Measurements from ENCODE around the gene XRRA1.

Gene XRRA1

DNA sequence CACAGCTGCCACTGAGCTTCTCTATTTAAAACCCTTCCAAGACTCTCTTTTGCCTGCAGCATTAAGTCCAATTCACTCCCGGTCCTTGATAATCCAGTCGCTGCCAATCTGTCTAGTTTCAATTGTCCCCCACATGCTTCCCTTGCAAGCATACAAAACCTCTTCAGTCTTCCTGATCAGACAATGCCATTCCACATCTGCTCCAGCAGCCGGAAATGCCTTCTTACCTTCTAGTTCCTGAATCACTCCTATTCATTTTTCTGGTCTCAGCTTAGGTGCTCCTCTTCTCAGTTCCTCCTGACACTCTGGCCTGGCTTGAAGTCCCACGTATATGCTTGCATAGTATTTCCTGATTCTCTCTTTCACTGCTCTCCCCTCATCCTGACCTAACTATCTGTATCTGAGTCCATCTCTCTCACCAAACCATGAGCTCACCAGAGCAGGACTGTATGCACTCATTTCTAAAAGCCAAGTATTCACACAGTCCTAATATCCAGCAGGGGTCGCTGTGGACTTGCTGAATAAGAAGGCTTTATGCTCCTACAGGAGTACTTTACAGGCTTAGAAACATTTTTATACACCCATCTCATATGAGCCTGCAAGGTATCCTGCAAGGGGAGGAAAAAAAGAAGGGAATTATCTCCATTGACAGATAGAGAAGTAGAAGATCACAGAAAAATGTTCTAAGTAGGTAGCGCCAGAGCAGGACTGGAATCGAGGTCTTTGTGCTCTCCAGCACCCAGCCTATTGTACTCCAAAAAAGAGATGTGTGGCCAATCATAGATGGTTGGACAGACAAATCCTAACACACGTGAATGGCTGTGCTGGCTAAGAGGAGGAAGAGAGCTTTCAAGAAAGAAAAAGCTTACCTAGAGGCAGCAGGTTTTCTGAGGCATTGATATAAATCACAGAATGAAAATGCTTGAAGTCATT lies 19.2 kb downstream of the XRRA1 start:
- H3K4me3 ChIP-seq = no peak overlapping the region
- no peak overlapping the region; a peak in 1 of 22 replicates for H3K9ac ChIP-seq
- no peak overlapping the region for H3K4me2 ChIP-seq
- TF ChIP-seq Cebpa-rat (IDR thresholded peaks at IDR 0.05) = no peak
- peaks cover 33 to 75% (median 62%) of the 10 kb centered on the region in 11 experiments for H3K36me3 ChIP-seq
- no peaks in the 10 kb centered on the region for H3K27me3 ChIP-seq
- H4K20me1 ChIP-seq = no peaks in the 10 kb centered on the region
- H3K4me1 ChIP-seq = peaks cover 8 to 31% (median 15%) of the 10 kb centered on the region in 10 experiments; a peak in 18 of 20 replicates
- H3K9me3 ChIP-seq (replicated peaks in 1 of 11) = no peaks in the 10 kb centered on the region
- H3K27ac ChIP-seq = no peak overlapping the region

DNA sequence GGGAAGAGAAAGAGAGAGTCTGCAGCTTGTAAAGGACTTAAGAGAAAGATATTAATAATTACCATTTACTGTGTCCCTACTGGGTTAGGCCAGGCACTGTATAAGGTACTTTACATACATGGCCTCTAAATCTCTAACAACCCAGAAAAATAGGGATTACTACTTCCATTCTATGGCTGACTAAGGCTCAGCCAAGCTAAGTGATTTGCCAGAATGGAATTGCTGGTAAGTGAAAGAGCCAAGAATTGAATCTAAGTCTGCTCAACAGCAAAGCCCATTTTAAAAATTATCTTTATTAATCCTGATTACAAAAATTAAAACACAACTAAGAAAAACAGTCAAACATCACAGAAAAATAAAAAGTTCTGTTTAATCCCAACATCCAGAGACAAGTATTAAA lies 21.4 kb downstream of the XRRA1 start:
- Histone ChIP-seq H3K36me3 (peaks cover 17 to 69% (median 44%) of the 10 kb centered on the region in 11 experiments; a peak in 20 of 22 replicates), H3K9ac (no peak overlapping the region), H3K27ac (no peak overlapping the region), H4K20me1 (no peaks in the 10 kb centered on the region), H3K4me2 (no peak overlapping the region), H3K9me3 (replicated peaks in 1 of 11) (no peaks in the 10 kb centered on the region), H3K27me3 (no peaks in the 10 kb centered on the region), H3K4me1 (peaks cover 5 to 21% (median 5%) of the 10 kb centered on the region in 10 experiments; a peak in 18 of 20 replicates), H3K4me3 (no peak overlapping the region)
- no peak for TF ChIP-seq Cebpa-rat (IDR thresholded peaks at IDR 0.05)

DNA sequence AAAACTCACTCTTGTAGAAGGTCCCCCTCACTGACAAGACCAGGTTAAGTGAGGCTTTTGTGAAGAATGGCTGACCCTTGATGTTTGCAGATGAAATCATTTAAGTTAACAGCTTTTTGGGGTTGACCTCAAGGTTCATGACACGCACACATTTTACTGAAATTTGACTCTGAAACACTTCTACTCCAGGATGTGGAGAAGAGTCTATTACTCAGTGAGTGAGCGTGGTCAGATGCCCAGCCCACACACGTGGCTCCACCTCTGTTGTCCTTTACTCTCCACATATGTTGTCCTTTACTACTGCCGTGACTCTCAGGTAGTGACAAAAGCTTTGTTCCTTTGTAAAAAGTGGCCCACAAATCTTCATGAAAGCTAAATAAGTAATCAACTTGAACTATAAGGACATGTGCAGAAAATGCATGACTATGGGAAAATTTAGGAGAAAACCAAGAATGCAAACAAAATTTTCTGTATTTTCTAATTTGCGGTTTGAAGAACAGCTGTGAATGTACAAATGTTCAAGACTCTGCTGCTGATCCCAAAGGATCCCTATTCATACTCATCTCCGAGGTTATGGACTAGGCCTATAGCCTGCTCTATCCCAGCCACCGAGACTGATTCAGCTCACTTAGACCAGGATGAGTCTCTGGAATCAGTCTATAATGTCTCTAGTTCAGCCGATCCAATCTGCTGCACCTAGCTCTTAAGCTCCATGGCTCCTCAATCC lies 22.4 kb downstream of the XRRA1 start:
- Histone ChIP-seq H3K9me3 (replicated peaks in 1 of 11) (no peaks in the 10 kb centered on the region), H3K27ac (no peak overlapping the region), H3K4me2 (no peak overlapping the region), H3K27me3 (no peaks in the 10 kb centered on the region), H3K4me1 (peaks cover 0 to 16% (median 0%) of the 10 kb centered on the region in 10 experiments; a peak in 6 of 20 replicates), H3K4me3 (no peak overlapping the region), H3K36me3 (peaks cover 19 to 69% (median 43%) of the 10 kb centered on the region in 11 experiments; a peak in 21 of 22 replicates), H3K9ac (no peak overlapping the region), H4K20me1 (no peaks in the 10 kb centered on the region)
- TF ChIP-seq Cebpa-rat (IDR thresholded peaks at IDR 0.05) = no peak

DNA sequence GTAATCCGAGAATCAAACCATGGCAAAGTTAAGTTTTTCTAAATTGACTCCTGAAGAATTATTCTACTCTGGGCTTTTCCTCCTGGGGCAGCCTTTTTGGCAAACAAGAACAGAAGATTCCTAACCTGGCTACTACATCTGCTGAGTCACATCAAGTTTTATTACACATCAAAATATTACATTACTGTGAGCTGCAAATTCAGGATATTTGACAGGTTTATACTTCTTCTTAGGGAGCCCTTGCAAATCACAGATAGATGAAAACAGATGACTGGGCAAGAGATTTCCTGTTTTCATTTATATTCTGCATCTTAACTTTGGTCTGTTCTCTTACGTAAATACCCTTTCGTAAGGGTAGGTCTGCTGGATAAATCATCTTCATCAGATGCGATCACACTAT lies 23.6 kb downstream of the XRRA1 start:
- no peaks in the 10 kb centered on the region for H4K20me1 ChIP-seq
- peak overlapping the region in 4 of 11 experiments; percentile 2 to 32 (median 30); a peak in 5 of 22 replicates for H3K4me2 ChIP-seq
- H3K9me3 ChIP-seq (replicated peaks in 1 of 11) = no peaks in the 10 kb centered on the region
- no peak overlapping the region for H3K9ac ChIP-seq
- H3K36me3 ChIP-seq = peaks cover 30 to 79% (median 52%) of the 10 kb centered on the region in 11 experiments
- H3K27ac ChIP-seq = no peak overlapping the region
- H3K4me1 ChIP-seq = peaks cover 0 to 16% (median 0%) of the 10 kb centered on the region in 10 experiments; a peak in 6 of 20 replicates
- no peak overlapping the region for H3K4me3 ChIP-seq
- no peaks in the 10 kb centered on the region for H3K27me3 ChIP-seq
- no peak for TF ChIP-seq Cebpa-rat (IDR thresholded peaks at IDR 0.05)

DNA sequence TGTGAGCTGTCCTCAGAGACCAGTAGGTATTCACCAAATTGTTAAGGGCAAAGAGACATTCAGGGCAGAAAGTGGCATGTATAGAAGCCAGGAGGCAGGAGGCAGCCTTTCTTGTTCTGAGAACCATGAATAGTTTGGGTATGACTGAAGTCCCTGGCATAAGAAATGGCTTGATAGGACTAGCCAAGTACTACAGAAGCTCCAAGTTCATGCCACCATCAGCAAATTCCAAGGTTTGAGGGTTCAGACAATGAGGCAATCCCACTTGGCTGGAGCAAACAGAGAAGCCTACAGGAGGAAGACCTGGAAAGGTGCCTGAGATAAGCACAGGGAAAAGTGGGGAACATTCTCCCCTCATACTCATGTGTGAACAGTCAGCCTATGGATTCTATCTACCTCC lies 25.8 kb downstream of the XRRA1 start:
- Histone ChIP-seq H3K4me3 (no peak overlapping the region), H4K20me1 (no peaks in the 10 kb centered on the region), H3K9ac (no peak overlapping the region), H3K27ac (no peak overlapping the region), H3K27me3 (no peaks in the 10 kb centered on the region), H3K4me2 (no peak overlapping the region), H3K36me3 (peaks cover 39 to 83% (median 61%) of the 10 kb centered on the region in 11 experiments), H3K9me3 (replicated peaks in 1 of 11) (no peaks in the 10 kb centered on the region; a peak in 1 of 22 replicates), H3K4me1 (peaks cover 0 to 16% (median 0%) of the 10 kb centered on the region in 10 experiments; a peak in 6 of 20 replicates)
- no peak for TF ChIP-seq Cebpa-rat (IDR thresholded peaks at IDR 0.05)

DNA sequence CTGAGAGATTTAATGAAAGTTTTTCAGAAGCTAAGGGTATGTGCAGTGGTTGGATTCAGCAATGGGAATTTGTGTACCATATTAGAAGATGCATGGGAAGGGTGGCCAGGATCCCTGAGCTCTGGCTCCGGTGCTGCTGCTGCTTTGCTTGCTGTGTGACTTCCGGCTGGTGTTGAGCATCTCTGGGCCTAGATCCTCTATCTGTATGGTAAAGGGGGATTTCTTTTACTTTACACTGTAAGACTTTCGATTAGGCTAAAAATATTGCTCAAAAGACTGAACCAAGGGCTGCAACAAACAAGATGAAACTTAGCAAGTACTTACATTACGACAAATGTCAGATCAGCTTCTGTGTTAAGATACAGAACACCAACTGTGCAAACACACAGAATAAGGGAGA lies 39.1 kb downstream of the XRRA1 start:
- Histone ChIP-seq H3K9ac (peak overlapping the region in 7 of 11 experiments; percentile 3 to 63 (median 40); a peak in 12 of 22 replicates), H3K4me1 (peaks cover 26 to 55% (median 43%) of the 10 kb centered on the region in 10 experiments), H3K9me3 (replicated peaks in 1 of 11) (no peaks in the 10 kb centered on the region), H3K4me2 (peak overlapping the region; percentile 42 to 81 (median 67); a peak in 21 of 22 replicates), H3K27ac (peak overlapping the region in 8 of 11 experiments; percentile 1 to 48 (median 18); a peak in 7 of 22 replicates), H3K36me3 (peaks cover 34 to 85% (median 68%) of the 10 kb centered on the region in 11 experiments), H3K27me3 (no peaks in the 10 kb centered on the region), H4K20me1 (0 out of 22 replicates have a peak, but pooled peaks cover 0 to 3% (median 0%) of the 10 kb centered on the region in 11 experiments), H3K4me3 (peak overlapping the region in 1 of 10 experiments; percentile 5; a peak in 1 of 20 replicates)
- TF ChIP-seq Cebpa-rat (IDR thresholded peaks at IDR 0.05) = no peak

DNA sequence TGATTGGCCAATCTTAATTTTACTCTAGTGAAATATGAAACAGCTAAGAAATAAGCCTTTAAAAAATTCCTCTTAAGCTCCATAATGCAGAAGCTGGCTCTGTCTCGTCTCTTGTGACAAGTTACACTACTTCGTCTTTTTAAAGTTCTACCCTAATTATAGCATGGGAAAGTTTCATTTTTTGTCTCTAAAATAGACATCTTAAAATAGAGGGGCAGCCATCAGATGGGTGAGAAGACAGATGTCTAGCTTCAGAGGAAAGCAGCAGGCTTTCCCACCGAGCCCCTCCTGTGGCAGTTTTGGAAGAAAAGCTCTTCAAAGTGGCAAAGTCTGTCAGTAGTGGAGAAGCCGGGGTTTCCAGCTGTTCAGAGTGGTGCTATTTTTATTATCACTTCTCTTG lies 39.5 kb downstream of the XRRA1 start:
- no peak for TF ChIP-seq Cebpa-rat (IDR thresholded peaks at IDR 0.05)
- H3K4me1 ChIP-seq = peaks cover 28 to 59% (median 44%) of the 10 kb centered on the region in 10 experiments

DNA sequence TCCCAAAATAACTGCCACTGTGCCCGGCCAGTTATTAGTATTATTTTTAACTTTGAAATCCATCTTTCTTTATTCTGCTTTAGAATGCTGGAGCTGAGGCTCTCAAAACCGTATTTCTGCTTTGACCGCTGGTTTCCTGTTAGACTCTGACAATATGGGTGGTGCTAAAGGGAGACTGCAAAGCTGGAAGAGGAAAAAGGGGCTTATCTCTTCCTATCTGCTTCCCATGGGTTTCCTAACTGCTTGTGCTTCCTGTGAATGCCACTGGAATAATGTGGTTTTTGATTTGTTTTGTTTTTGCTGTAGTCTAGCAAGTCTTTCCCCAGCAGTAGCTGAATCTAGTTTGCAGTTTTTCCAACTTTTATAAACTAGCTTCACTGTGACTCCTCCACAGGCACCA lies 43.6 kb downstream of the XRRA1 start:
- H3K36me3 ChIP-seq = peaks cover 42 to 72% (median 58%) of the 10 kb centered on the region in 11 experiments
- H3K4me2 ChIP-seq = peak overlapping the region; percentile 33 to 81 (median 64); a peak in 20 of 22 replicates
- H3K4me3 ChIP-seq = no peak overlapping the region
- no peak for TF ChIP-seq Cebpa-rat (IDR thresholded peaks at IDR 0.05)
- H3K9ac ChIP-seq = peak overlapping the region in 5 of 11 experiments; percentile 8 to 51 (median 19); a peak in 3 of 22 replicates
- H3K27me3 ChIP-seq = no peaks in the 10 kb centered on the region
- peaks cover 23 to 28% (median 23%) of the 10 kb centered on the region in 11 experiments for H3K9me3 ChIP-seq (replicated peaks in 1 of 11)
- peak overlapping the region in 3 of 11 experiments; percentile 7 to 41 (median 19); a peak in 2 of 22 replicates for H3K27ac ChIP-seq
- H3K4me1 ChIP-seq = peaks cover 28 to 53% (median 38%) of the 10 kb centered on the region in 10 experiments
- 0 out of 22 replicates have a peak, but pooled peaks cover 0 to 3% (median 0%) of the 10 kb centered on the region in 11 experiments for H4K20me1 ChIP-seq

More for the DNA sequence above, 39.5 kb downstream of the XRRA1 start:
- Histone ChIP-seq H4K20me1 (0 out of 22 replicates have a peak, but pooled peaks cover 0 to 3% (median 0%) of the 10 kb centered on the region in 11 experiments), H3K9ac (peak overlapping the region in 8 of 11 experiments; percentile 3 to 63 (median 38); a peak in 14 of 22 replicates), H3K27ac (peak overlapping the region in 8 of 11 experiments; percentile 1 to 48 (median 18); a peak in 9 of 22 replicates), H3K9me3 (replicated peaks in 1 of 11) (no peaks in the 10 kb centered on the region), H3K4me2 (peak overlapping the region; percentile 42 to 81 (median 67)), H3K4me3 (peak overlapping the region in 2 of 10 experiments; percentile 5 to 30; a peak in 2 of 20 replicates), H3K36me3 (peaks cover 30 to 81% (median 64%) of the 10 kb centered on the region in 11 experiments), H3K27me3 (no peaks in the 10 kb centered on the region)

All from BLaER1 treated with 17β-estradiol and CSF1 and Interleukin-3, amounts not matched to agents 10 nM and 100 nM (cell line).